Sigmoid colon (tissue), 7 donors: ENCODE data around the gene KRCC1. TPM values are rescaled to one million over a fixed set of nuclear protein-coding genes. Genes with fewer than 3 reads are reported as not detected.
A peak's percentile ranks its signal among the peaks of the same experiment; 100 is the strongest.

Experiments
- DNase-seq: peaks from one replicate; pipeline ENCODE4 v3.0.0-alpha.2; 2019
- H3K27ac ChIP-seq, 4 donors: fragments of 200-600 bp; sonication (generic); one replicate each; pipeline ENCODE4 v1.5.1; 2016 to 2019; ENCODE audit warnings: mild to moderate bottlenecking in 1 of 4
- H3K27me3 ChIP-seq, 3 donors: fragments of 200-600 bp; sonication (generic); one replicate each; pipeline ENCODE4 v1.5.1; 2019; ENCODE audit warnings: mild to moderate bottlenecking in 1 of 3
- H3K36me3 ChIP-seq, 4 donors: fragments of 200-600 bp; sonication (generic); one replicate each; pipeline ENCODE4 v1.5.1; 2016 to 2019
- H3K4me1 ChIP-seq, 4 donors: fragments of 200-600 bp; sonication (generic); one replicate each; pipeline ENCODE4 v1.5.1; 2017 to 2019
- H3K4me3 ChIP-seq, 4 donors: fragments of 200-600 bp; sonication (generic); one replicate each; pipeline ENCODE4 v1.5.1; 2017 to 2019; ENCODE audit warnings: mild to moderate bottlenecking in 2 of 4, moderate library complexity in 1 of 4
- H3K9me3 ChIP-seq, 4 donors: fragments of 200-600 bp in 3 of 4; sonication (generic) in 3 of 4; one replicate each; pipeline versions ENCODE4 v1.5.1 to v1.6.1; 2013 to 2019
- CTCF ChIP-seq, 4 experiments: fragments of 450-650 bp in 3 of 4; fragments of 200-600 bp in 1 of 4; IDR thresholded peaks; one replicate each; pipeline ENCODE4 v1.5.1; 2016 to 2019; ENCODE audit warnings: antibody characterized with exemption in 4 of 4, mild to moderate bottlenecking in 3 of 4, moderate library complexity in 2 of 4
- EP300 ChIP-seq, 4 donors: sonication (generic); formaldehyde crosslinking; IDR thresholded peaks; one replicate each; pipeline ENCODE4 v1.6.1; 2017; ENCODE audit warnings: antibody characterized with exemption in 4 of 4
- POLR2A ChIP-seq, 2 donors: fragments of 450-650 bp; IDR thresholded peaks; one replicate each; pipeline ENCODE4 v1.6.1; 2016; ENCODE audit warnings: antibody characterized with exemption in 2 of 2, mild to moderate bottlenecking in 2 of 2, moderate library complexity in 2 of 2
- POLR2AphosphoS5 ChIP-seq, 4 donors: sonication (generic); formaldehyde crosslinking; IDR thresholded peaks; one replicate each; pipeline ENCODE4 v1.6.1; 2017; ENCODE audit warnings: antibody characterized with exemption in 4 of 4
- WGBS, 2 donors: extraction: QIAGEN DNeasy Blood & Tissue Kit; methylation state at CpG; one replicate each; pipeline ENCODE4 v1.1.7; 2013; 5-methylcytosine and 5-hydroxymethylcytosine counted together
- intact Hi-C: fragments of 100-400 bp; cut with DNase I; formaldehyde crosslinking; loops from one replicate; pipeline ENCODE4 v1.15.1; 2023
- polyA plus RNA-seq, 3 donors: library from polyadenylated mRNA; stranded (reverse); fragments of 200-250 nt; gene quantifications; one replicate each; pipeline ENCODE4 v1.2.3, GENCODE V29; 2013
- total RNA-seq, 4 donors: library from RNA; depleted of rRNA; stranded (reverse); fragments of >200 nt; gene quantifications; one replicate each; pipeline ENCODE4 v1.1.0, GENCODE V29; 2016
- donor health status: healthy with polysubstance abuse.
- donor health status: Bipolar disorder and iron deficiency.
- donor health status: healthy.

Gene KRCC1
- total and polyA plus RNA-seq, 7 donors, result 27.7 to 129 (median 44.6) TPM

GRCh38 chr2:88087073-88087472, 31.5 kb upstream of the KRCC1 start:
- intact Hi-C loops, result no loop called here
- H3K4me3 ChIP-seq, result no peak overlapping the region
- peak; percentile 38 for DNase-seq
- peaks cover 0 to 54% (median 0%) of the 10 kb centered on the region in 4 donors for H3K36me3 ChIP-seq
- no peaks in the 10 kb centered on the region for H3K9me3 ChIP-seq
- H3K4me1 ChIP-seq, result no peaks in the 10 kb centered on the region
- no peak for TF ChIP-seq POLR2AphosphoS5 (IDR thresholded peaks at IDR 0.05)
- no peak for TF ChIP-seq POLR2A (IDR thresholded peaks at IDR 0.05)
- no peak for TF ChIP-seq CTCF (IDR thresholded peaks at IDR 0.05)
- no peak for TF ChIP-seq EP300 (IDR thresholded peaks at IDR 0.05)
- no peaks in the 10 kb centered on the region for H3K27me3 ChIP-seq
- 90 to 97% methylated on average over 2 of the region's 2 CpGs for WGBS, 2 donors
- H3K27ac ChIP-seq, result no peak overlapping the region

- Histone ChIP-seq H3K27ac (no peak overlapping the region), H3K36me3 (peaks cover 0 to 48% (median 0%) of the 10 kb centered on the region in 4 donors), H3K27me3 (no peaks in the 10 kb centered on the region), H3K4me3 (no peak overlapping the region), H3K9me3 (no peaks in the 10 kb centered on the region), H3K4me1 (no peaks in the 10 kb centered on the region)
- WGBS, 2 donors, result 92 to 94% methylated on average over 9 of the region's 9 CpGs
- DNase-seq, result peak; percentile 17
- TF ChIP-seq EP300 (IDR thresholded peaks at IDR 0.05) (no peak), POLR2AphosphoS5 (IDR thresholded peaks at IDR 0.05) (no peak), POLR2A (IDR thresholded peaks at IDR 0.05) (no peak)
- intact Hi-C loops, result no loop called here
These were observed 30.8 kb upstream of the KRCC1 start for GRCh38 chr2:88086401-88086800.

- Histone ChIP-seq H3K36me3 (peaks cover 0 to 40% (median 0%) of the 10 kb centered on the region in 4 donors), H3K9me3 (no peaks in the 10 kb centered on the region), H3K4me3 (no peak overlapping the region), H3K27ac (no peak overlapping the region), H3K4me1 (no peaks in the 10 kb centered on the region), H3K27me3 (no peaks in the 10 kb centered on the region)
- intact Hi-C loops, result no loop called here
- no peak for DNase-seq
- TF ChIP-seq CTCF (IDR thresholded peaks at IDR 0.05) (no peak), EP300 (IDR thresholded peaks at IDR 0.05) (no peak), POLR2AphosphoS5 (IDR thresholded peaks at IDR 0.05) (no peak), POLR2A (IDR thresholded peaks at IDR 0.05) (no peak)
- WGBS, 2 donors, result 90 to 93% methylated on average over 5 of the region's 5 CpGs
These were observed 30.0 kb upstream of the KRCC1 start for GRCh38 chr2:88085602-88086001.

- H3K27me3 ChIP-seq, result no peaks in the 10 kb centered on the region
- 95% methylated on average over 2 of the region's 2 CpGs for WGBS, 2 donors
These were observed 29.5 kb upstream of the KRCC1 start for GRCh38 chr2:88085099-88085498.

GRCh38 chr2:88082781-88083180, 27.2 kb upstream of the KRCC1 start:
- H3K4me1 ChIP-seq, result peaks cover 0 to 21% (median 8%) of the 10 kb centered on the region in 4 donors
- no peak for DNase-seq
- H3K27ac ChIP-seq, result peak overlapping the region in 1 of 4 donors; percentile 11
- H3K4me3 ChIP-seq, result no peak overlapping the region
- no peak for TF ChIP-seq EP300 (IDR thresholded peaks at IDR 0.05)
- TF ChIP-seq POLR2AphosphoS5 (IDR thresholded peaks at IDR 0.05), result no peak
- no peak for TF ChIP-seq POLR2A (IDR thresholded peaks at IDR 0.05)
- no peak for TF ChIP-seq CTCF (IDR thresholded peaks at IDR 0.05)
- 52 to 81% methylated on average over 1 of the region's 1 CpG for WGBS, 2 donors
- H3K36me3 ChIP-seq, result peaks cover 0 to 23% (median 0%) of the 10 kb centered on the region in 4 donors
- intact Hi-C loops, result no loop called here
- H3K9me3 ChIP-seq, result no peaks in the 10 kb centered on the region
- no peaks in the 10 kb centered on the region for H3K27me3 ChIP-seq

More at GRCh38 chr2:88085099-88085498, 29.5 kb upstream of the KRCC1 start:
- Histone ChIP-seq H3K36me3 (peaks cover 0 to 37% (median 0%) of the 10 kb centered on the region in 4 donors), H3K4me3 (no peak overlapping the region), H3K9me3 (no peaks in the 10 kb centered on the region), H3K4me1 (no peaks in the 10 kb centered on the region), H3K27ac (no peak overlapping the region)
- no peak for TF ChIP-seq POLR2AphosphoS5 (IDR thresholded peaks at IDR 0.05)
- no peak for TF ChIP-seq EP300 (IDR thresholded peaks at IDR 0.05)
- TF ChIP-seq CTCF (IDR thresholded peaks at IDR 0.05), result no peak
- TF ChIP-seq POLR2A (IDR thresholded peaks at IDR 0.05), result no peak
- no peak for DNase-seq
- intact Hi-C loops, result no loop called here
